DND-41 (cell line): ENCODE measurements around the gene PDE4D.

Experiments
- ATAC-seq: fragments of 200-7000 bp; cut with Tn5 transposase; 3 replicates; pipeline ENCODE4 v1.9.1; 2021; ENCODE audit warnings: low read depth; ENCODE audit not compliant: insufficient read depth
- DNase-seq: peaks from one replicate; pipeline ENCODE4 v3.0.0-alpha.2; 2020
- H2AFZ ChIP-seq: 2 replicates; pipeline ENCODE4 v1.6.0; 2012; ENCODE audit warnings: low read depth, low read length
- H3K27ac ChIP-seq: 2 replicates; pipeline ENCODE4 v1.5.1; 2012; ENCODE audit warnings: low read length, inconsistent platforms
- H3K27me3 ChIP-seq: fragments of 200-600 bp; sonication (generic); 2 replicates; pipeline ENCODE4 v1.6.0; 2012; ENCODE audit warnings: low read length, mild to moderate bottlenecking, inconsistent platforms; ENCODE audit not compliant: insufficient read depth, poor library complexity
- H3K36me3 ChIP-seq: 2 replicates; pipeline ENCODE4 v1.5.1; 2012; ENCODE audit warnings: low read length, inconsistent platforms; ENCODE audit not compliant: insufficient read depth
- H3K4me1 ChIP-seq: 2 replicates; pipeline ENCODE4 v1.5.1; 2012; ENCODE audit warnings: mild to moderate bottlenecking, low read length; ENCODE audit not compliant: insufficient read depth
- H3K4me2 ChIP-seq: 2 replicates; pipeline ENCODE4 v1.6.0; 2012; ENCODE audit warnings: mild to moderate bottlenecking, moderate library complexity, low read length, inconsistent platforms; ENCODE audit not compliant: insufficient read depth
- H3K4me3 ChIP-seq, 2 experiments: fragments of 200-600 bp in 1 of 2; shearing (Covaris generic) in 1 of 2; 2 replicates each; pipeline ENCODE4 v1.5.1; 2012 to 2016; ENCODE audit warnings: inconsistent platforms in 2 of 2, low read length in 2 of 2, mild to moderate bottlenecking in 2 of 2, low read depth in 1 of 2, moderate library complexity in 1 of 2
- H3K79me2 ChIP-seq: 2 replicates; pipeline ENCODE4 v1.6.0; 2012; ENCODE audit warnings: low read length, inconsistent platforms; ENCODE audit not compliant: insufficient read depth
- H3K9ac ChIP-seq: 2 replicates; pipeline ENCODE4 v1.6.0; 2012; ENCODE audit warnings: low read depth, mild to moderate bottlenecking, inconsistent platforms, low read length, moderate library complexity
- H3K9me3 ChIP-seq: 2 replicates; pipeline ENCODE4 v1.5.1; 2012; ENCODE audit warnings: low read length, moderate library complexity, mild to moderate bottlenecking, inconsistent platforms; ENCODE audit not compliant: insufficient read depth, severe bottlenecking
- H4K20me1 ChIP-seq: 2 replicates; pipeline ENCODE4 v1.6.0; 2012; ENCODE audit warnings: low read length; ENCODE audit not compliant: insufficient read depth
- CTCF ChIP-seq: IDR thresholded peaks from 2 replicates; pipeline ENCODE4 v1.5.1; 2012; ENCODE audit warnings: borderline replicate concordance, low read length, moderate library complexity, mild to moderate bottlenecking; ENCODE audit not compliant: poor library complexity, severe bottlenecking; ENCODE audit errors: extremely low read depth
- EZH2 ChIP-seq: IDR thresholded peaks from 3 replicates; pipeline ENCODE4 v1.6.1; 2012; ENCODE audit warnings: borderline replicate concordance, low read depth, mild to moderate bottlenecking, moderate library complexity, low read length, inconsistent platforms; ENCODE audit not compliant: severe bottlenecking

PDE4D gene

GRCh38 chr5:59171131-59171530, 722.4 kb downstream of the PDE4D start:
- Histone ChIP-seq H3K9me3 (no peaks in the 10 kb centered on the region), H3K4me1 (no peaks in the 10 kb centered on the region), H3K4me2 (no peak overlapping the region), H4K20me1 (no peaks in the 10 kb centered on the region), H3K27me3 (no peaks in the 10 kb centered on the region), H3K9ac (no peak overlapping the region), H3K4me3 (no peak overlapping the region), H3K79me2 (no peaks in the 10 kb centered on the region), H3K27ac (no peak overlapping the region), H2AFZ (no peak overlapping the region), H3K36me3 (no peaks in the 10 kb centered on the region)
- ATAC-seq, result no peak
- no peak for DNase-seq
- TF ChIP-seq CTCF, result no peak
- no peak for TF ChIP-seq EZH2

- no peaks in the 10 kb centered on the region for H3K27me3 ChIP-seq
- no peak overlapping the region for H2AFZ ChIP-seq
- no peaks in the 10 kb centered on the region for H3K4me1 ChIP-seq
- no peaks in the 10 kb centered on the region for H3K79me2 ChIP-seq
- ATAC-seq (no peak), DNase-seq (no peak)
- H3K4me3 ChIP-seq, result no peak overlapping the region
- H3K4me2 ChIP-seq, result no peak overlapping the region
- H3K9me3 ChIP-seq, result no peaks in the 10 kb centered on the region
- TF ChIP-seq CTCF (no peak), EZH2 (no peak)
- no peaks in the 10 kb centered on the region for H3K36me3 ChIP-seq
- no peaks in the 10 kb centered on the region for H4K20me1 ChIP-seq
- H3K27ac ChIP-seq, result no peak overlapping the region
- no peak overlapping the region for H3K9ac ChIP-seq
These were observed 723.8 kb downstream of the PDE4D start for GRCh38 chr5:59169768-59170150.

GRCh38 chr5:59169081-59169767, 724.3 kb downstream of the PDE4D start:
- no peak for DNase-seq
- TF ChIP-seq CTCF, result no peak
- no peak for TF ChIP-seq EZH2

More at GRCh38 chr5:59169081-59169767, 724.3 kb downstream of the PDE4D start:
- Histone ChIP-seq H3K79me2 (no peaks in the 10 kb centered on the region), H3K9ac (no peak overlapping the region), H3K4me3 (no peak overlapping the region), H4K20me1 (no peaks in the 10 kb centered on the region), H2AFZ (no peak overlapping the region), H3K27ac (no peak overlapping the region), H3K4me1 (no peaks in the 10 kb centered on the region), H3K36me3 (no peaks in the 10 kb centered on the region), H3K9me3 (no peaks in the 10 kb centered on the region), H3K4me2 (no peak overlapping the region), H3K27me3 (no peaks in the 10 kb centered on the region)
- ATAC-seq, result no peak
